HepG2 (cell line): ENCODE measurements around the gene OR4N2. TPM values are rescaled to one million over a fixed set of nuclear protein-coding genes. Genes with fewer than 3 reads are reported as not detected.

Experiments used
- ATAC-seq: fragments of 200-7000 bp; cut with Tn5 transposase; 3 replicates; pipeline ENCODE4 v1.9.1; 2020; ENCODE audit warnings: mild to moderate bottlenecking, moderate library complexity
- BruUV-seq: library from RNA; stranded (reverse); fragments of 400-500 nt; replicated peaks from 2 replicates; lab custom pipeline; 2021; lab: Mats Ljungman, UMichigan
- CTCF ChIA-PET: fragments of 300-600 bp; formaldehyde crosslinking; extraction: SDS; loops from one replicate; lab custom pipeline; 2021; ENCODE audit warnings: low total read pairs, inconsistent platforms, low intra/inter-chr PET ratio; lab: Yijun Ruan, JAX
- POLR2A ChIA-PET: fragments of 350-600 bp; sonication (Branson Sonifier 250); formaldehyde crosslinking; loops from one replicate; lab custom pipeline; 2020; ENCODE audit warnings: antibody characterized with exemption, inconsistent platforms; lab: Yijun Ruan, JAX
- DNase-seq: peaks from one replicate; pipeline ENCODE4 v3.0.0-alpha.2; 2015; ENCODE audit warnings: low spot score
- FAIRE-seq: peaks from 3 replicates; lab custom pipeline; 2011; peaks lifted over from hg19 to GRCh38; lab: Jason Lieb, UNC
- H2AFZ ChIP-seq: one replicate; pipeline ENCODE4 v1.6.1; 2011; ENCODE audit warnings: low read length, inconsistent platforms
- H3K27ac ChIP-seq: fragments of 300-600 bp; 3 replicates; pipeline ENCODE4 v1.8.0; 2011; ENCODE audit warnings: mixed run types, mild to moderate bottlenecking, mixed read lengths, low read length, inconsistent platforms; ENCODE audit not compliant: insufficient read depth; ENCODE audit errors: extremely low read length
- H3K27me3 ChIP-seq, 2 experiments: fragments of 200-600 bp in 1 of 2; 2 replicates in 1 of 2; 3 replicates in 1 of 2; pipeline versions ENCODE4 v1.6.0 to v1.8.0; 2011; ENCODE audit warnings: low read length in 2 of 2, mild to moderate bottlenecking in 2 of 2, moderate library complexity in 2 of 2, inconsistent platforms in 1 of 2; ENCODE audit not compliant: insufficient read depth in 2 of 2, control insufficient read depth in 1 of 2
- H3K36me3 ChIP-seq, 2 experiments: fragments of 200-600 bp in 1 of 2; replicated peaks in 1 of 2; 2 replicates in 1 of 2; 3 replicates in 1 of 2; pipeline versions ENCODE4 v1.5.1 to v1.8.0; 2011; ENCODE audit warnings: low read length in 2 of 2, inconsistent platforms in 1 of 2; ENCODE audit not compliant: insufficient read depth in 2 of 2, control insufficient read depth in 1 of 2
- H3K4me1 ChIP-seq: 2 replicates; pipeline ENCODE4 v1.5.1; 2012; ENCODE audit warnings: low read length, inconsistent platforms; ENCODE audit not compliant: insufficient read depth
- H3K4me2 ChIP-seq: 2 replicates; pipeline ENCODE4 v1.6.0; 2011; ENCODE audit warnings: low read depth, low read length, inconsistent platforms
- H3K4me3 ChIP-seq, 3 experiments: fragments of 200-600 bp in 1 of 3; sonication (generic), shearing (Covaris generic) in 1 of 3; replicated peaks in 1 of 3; 2 replicates each; pipeline ENCODE4 v1.5.1; 2011 to 2016; ENCODE audit warnings: low read length in 3 of 3, inconsistent platforms in 2 of 3, low read depth in 2 of 3, mild to moderate bottlenecking in 2 of 3, control low read depth in 1 of 3, mixed read lengths in 1 of 3; ENCODE audit not compliant: insufficient read depth in 1 of 3
- H3K79me2 ChIP-seq: one replicate; pipeline ENCODE4 v1.6.1; 2011; ENCODE audit warnings: low read length, inconsistent platforms; ENCODE audit not compliant: insufficient read depth
- H3K9ac ChIP-seq: 2 replicates; pipeline ENCODE4 v1.6.0; 2011; ENCODE audit warnings: mild to moderate bottlenecking, low read depth, low read length, inconsistent platforms; ENCODE audit not compliant: insufficient read depth
- H3K9me3 ChIP-seq: 2 replicates; pipeline ENCODE4 v1.5.1; 2012; ENCODE audit warnings: mild to moderate bottlenecking, low read length
- H4K20me1 ChIP-seq: 2 replicates; pipeline ENCODE4 v1.6.0; 2011; ENCODE audit warnings: inconsistent platforms, mild to moderate bottlenecking, low read length, moderate library complexity; ENCODE audit not compliant: insufficient read depth
- HNF4G ChIP-seq, 2 experiments: sonication (generic) in 1 of 2; formaldehyde crosslinking in 1 of 2; IDR thresholded peaks; 2 replicates each; pipeline versions ENCODE4 v1.4.0 to v1.6.1; 2011 to 2020; ENCODE audit warnings: borderline replicate concordance in 2 of 2, low read depth in 2 of 2, mild to moderate bottlenecking in 2 of 2, low read length in 1 of 2, missing genetic modification reagents in 1 of 2, moderate library complexity in 1 of 2
- NR3C1 ChIP-seq: sonication (generic); formaldehyde crosslinking; IDR thresholded peaks from 2 replicates; pipeline ENCODE4 v1.4.0; 2020; ENCODE audit warnings: missing genetic modification reagents
- TEAD3 ChIP-seq: optimal IDR thresholded peaks from 2 replicates; pipeline ENCODE3; 2016; ENCODE audit warnings: borderline replicate concordance
- TRIM24 ChIP-seq: sonication (generic); formaldehyde crosslinking; IDR thresholded peaks from 2 replicates; pipeline ENCODE4 v1.8.0; 2022; ENCODE audit warnings: mild to moderate bottlenecking, missing genetic modification reagents
- ZBTB7A ChIP-seq: sonication (generic); formaldehyde crosslinking; IDR thresholded peaks from 2 replicates; pipeline ENCODE4 v1.8.0; 2022; ENCODE audit warnings: mild to moderate bottlenecking, missing genetic modification reagents
- ZNF124 ChIP-seq: sonication (generic); formaldehyde crosslinking; IDR thresholded peaks from 2 replicates; pipeline ENCODE4 v1.4.0; 2020; ENCODE audit warnings: missing genetic modification reagents
- ZNF256 ChIP-seq: sonication (generic); formaldehyde crosslinking; conservative IDR thresholded peaks from 2 replicates; pipeline ENCODE4 v1.4.0; 2020; ENCODE audit warnings: missing genetic modification reagents
- ZNF547 ChIP-seq: sonication (generic); formaldehyde crosslinking; IDR thresholded peaks from 2 replicates; pipeline ENCODE4 v1.5.1; 2020; ENCODE audit warnings: mild to moderate bottlenecking, missing genetic modification reagents
- ZSCAN25 ChIP-seq: sonication (generic); formaldehyde crosslinking; IDR thresholded peaks from 2 replicates; pipeline ENCODE4 v1.8.0; 2022; ENCODE audit warnings: mild to moderate bottlenecking, missing genetic modification reagents
- ZZZ3 ChIP-seq: sonication (generic); formaldehyde crosslinking; IDR thresholded peaks from 2 replicates; pipeline ENCODE4 v1.4.0; 2020; ENCODE audit warnings: missing genetic modification reagents, mild to moderate bottlenecking, borderline replicate concordance
- WGBS: methylation state at CpG from one replicate; pipeline ENCODE4 v1.1.6; 2017; ENCODE audit warnings: low lambda C conversion rate; 5-methylcytosine and 5-hydroxymethylcytosine counted together
- in situ Hi-C: cut with HindIII; loops from 2 replicates; pipeline ENCODE4 v1.10.0; 2017; ENCODE audit warnings: low pct_unique_long_range_greater_than_20kb; ENCODE audit not compliant: extremely low pct_ligation_motif_present
- intact Hi-C: fragments of 100-400 bp; cut with micrococcal nuclease; formaldehyde crosslinking; loops from one replicate; pipeline ENCODE4 v1.10.0; 2022; ENCODE audit not compliant: unreplicated experiment
- polyA plus RNA-seq, 8 experiments: library from polyadenylated mRNA; depleted of rRNA in 3 of 8; stranded (reverse) in 7 of 8; unstranded in 1 of 8; fragments of >200 nt; fragmentation: Illumina TruSeq in 4 of 8; extraction: Trizol in 4 of 8; gene quantifications; 2 replicates each; pipeline versions ENCODE4 v1.2.1 to v1.2.3, GENCODE V29; 2011 to 2016; ENCODE audit warnings: low read depth in 4 of 8, missing spikeins in 1 of 8, mixed read lengths in 1 of 8; ENCODE audit not compliant: insufficient read depth in 1 of 8
- total RNA-seq, 5 experiments: library from RNA; depleted of rRNA; stranded (reverse); fragments of >200 nt; fragmentation: Illumina TruSeq; extraction: Trizol; gene quantifications; 2 replicates each; pipeline ENCODE4 v1.2.3, GENCODE V29; 2016; ENCODE audit warnings: low read depth in 1 of 5
- TF ChIP-seq, protein P1 (sequence below): sonication (generic); formaldehyde crosslinking; IDR thresholded peaks from 2 replicates; pipeline ENCODE4 v1.5.0; 2020; ENCODE audit warnings: mild to moderate bottlenecking, missing genetic modification reagents, borderline replicate concordance
- TF ChIP-seq, protein P2 (sequence below): sonication (generic); formaldehyde crosslinking; IDR thresholded peaks from 2 replicates; pipeline ENCODE4 v1.8.0; 2022; ENCODE audit warnings: missing genetic modification reagents, low read depth, mild to moderate bottlenecking, borderline replicate concordance
- TF ChIP-seq, protein P3 (sequence below): sonication (generic); formaldehyde crosslinking; IDR thresholded peaks from 2 replicates; pipeline ENCODE4 v1.4.0; 2020; ENCODE audit warnings: missing genetic modification reagents

Gene OR4N2
- total and polyA plus RNA-seq, 2 of the 13 experiments (the other 11 are each of a cell fraction or from before 2014, with no cell fraction given) = not detected

DNA sequence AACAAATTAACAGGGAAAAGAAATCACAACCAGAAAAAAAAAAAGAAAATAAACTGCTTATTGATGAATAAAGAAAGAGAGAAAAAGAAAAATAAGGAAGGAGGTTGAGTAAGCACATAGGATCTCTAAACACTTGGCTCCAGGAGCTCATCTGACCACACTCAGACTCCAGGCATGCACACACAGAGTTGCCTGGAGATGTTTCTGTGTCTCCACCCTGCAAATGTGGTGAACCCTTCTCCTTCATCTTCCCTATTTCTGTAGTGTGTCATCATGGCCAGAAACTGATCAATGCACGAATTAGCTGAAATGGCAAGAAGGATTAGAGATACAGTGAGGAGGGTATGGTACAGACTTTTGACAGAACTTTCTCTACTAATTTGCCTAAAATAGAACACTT is 20.2 kb downstream of the OR4N2 start:
- no peak for FAIRE-seq
- Histone ChIP-seq H3K9me3 (no peaks in the 10 kb centered on the region), H3K4me1 (no peaks in the 10 kb centered on the region), H3K4me3 (no peak overlapping the region), H4K20me1 (no peaks in the 10 kb centered on the region), H3K9ac (no peak overlapping the region), H2AFZ (no peak overlapping the region), H3K27me3 (no peaks in the 10 kb centered on the region), H3K79me2 (no peaks in the 10 kb centered on the region), H3K27ac (no peak overlapping the region), H3K4me2 (no peak overlapping the region), H3K36me3 (no peaks in the 10 kb centered on the region)
- DNase-seq = no peak
- WGBS = 0% methylated on average over 1 of the region's 1 CpG
- ChIA-PET CTCF (no interaction called here), POLR2A (no interaction called here)
- ATAC-seq = no peak
- no TSS peak for BruUV-seq
- TF ChIP-seq NR3C1 (CRISPR knock-in tag) = no peak
- no peak for TF ChIP-seq TRIM24
- TF ChIP-seq ZNF547 (CRISPR knock-in tag) = no peak
- TF ChIP-seq, protein P1, sequence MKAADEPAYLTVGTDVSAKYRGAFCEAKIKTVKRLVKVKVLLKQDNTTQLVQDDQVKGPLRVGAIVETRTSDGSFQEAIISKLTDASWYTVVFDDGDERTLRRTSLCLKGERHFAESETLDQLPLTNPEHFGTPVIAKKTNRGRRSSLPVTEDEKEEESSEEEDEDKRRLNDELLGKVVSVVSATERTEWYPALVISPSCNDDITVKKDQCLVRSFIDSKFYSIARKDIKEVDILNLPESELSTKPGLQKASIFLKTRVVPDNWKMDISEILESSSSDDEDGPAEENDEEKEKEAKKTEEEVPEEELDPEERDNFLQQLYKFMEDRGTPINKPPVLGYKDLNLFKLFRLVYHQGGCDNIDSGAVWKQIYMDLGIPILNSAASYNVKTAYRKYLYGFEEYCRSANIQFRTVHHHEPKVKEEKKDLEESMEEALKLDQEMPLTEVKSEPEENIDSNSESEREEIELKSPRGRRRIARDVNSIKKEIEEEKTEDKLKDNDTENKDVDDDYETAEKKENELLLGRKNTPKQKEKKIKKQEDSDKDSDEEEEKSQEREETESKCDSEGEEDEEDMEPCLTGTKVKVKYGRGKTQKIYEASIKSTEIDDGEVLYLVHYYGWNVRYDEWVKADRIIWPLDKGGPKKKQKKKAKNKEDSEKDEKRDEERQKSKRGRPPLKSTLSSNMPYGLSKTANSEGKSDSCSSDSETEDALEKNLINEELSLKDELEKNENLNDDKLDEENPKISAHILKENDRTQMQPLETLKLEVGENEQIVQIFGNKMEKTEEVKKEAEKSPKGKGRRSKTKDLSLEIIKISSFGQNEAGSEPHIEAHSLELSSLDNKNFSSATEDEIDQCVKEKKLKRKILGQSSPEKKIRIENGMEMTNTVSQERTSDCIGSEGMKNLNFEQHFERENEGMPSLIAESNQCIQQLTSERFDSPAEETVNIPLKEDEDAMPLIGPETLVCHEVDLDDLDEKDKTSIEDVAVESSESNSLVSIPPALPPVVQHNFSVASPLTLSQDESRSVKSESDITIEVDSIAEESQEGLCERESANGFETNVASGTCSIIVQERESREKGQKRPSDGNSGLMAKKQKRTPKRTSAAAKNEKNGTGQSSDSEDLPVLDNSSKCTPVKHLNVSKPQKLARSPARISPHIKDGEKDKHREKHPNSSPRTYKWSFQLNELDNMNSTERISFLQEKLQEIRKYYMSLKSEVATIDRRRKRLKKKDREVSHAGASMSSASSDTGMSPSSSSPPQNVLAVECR = no peak
- TF ChIP-seq, protein P2, sequence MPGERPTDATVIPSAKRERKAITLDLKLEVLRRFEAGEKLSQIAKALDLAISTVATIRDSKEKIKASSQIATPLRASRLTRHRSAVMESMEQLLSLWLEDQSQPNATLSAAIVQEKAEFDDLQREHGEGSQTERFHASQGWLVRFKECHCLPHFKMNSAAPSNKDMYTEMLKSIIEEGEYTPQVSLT (CRISPR knock-in tag) = no peak
- no peak for TF ChIP-seq ZSCAN25
- TF ChIP-seq, protein P3, sequence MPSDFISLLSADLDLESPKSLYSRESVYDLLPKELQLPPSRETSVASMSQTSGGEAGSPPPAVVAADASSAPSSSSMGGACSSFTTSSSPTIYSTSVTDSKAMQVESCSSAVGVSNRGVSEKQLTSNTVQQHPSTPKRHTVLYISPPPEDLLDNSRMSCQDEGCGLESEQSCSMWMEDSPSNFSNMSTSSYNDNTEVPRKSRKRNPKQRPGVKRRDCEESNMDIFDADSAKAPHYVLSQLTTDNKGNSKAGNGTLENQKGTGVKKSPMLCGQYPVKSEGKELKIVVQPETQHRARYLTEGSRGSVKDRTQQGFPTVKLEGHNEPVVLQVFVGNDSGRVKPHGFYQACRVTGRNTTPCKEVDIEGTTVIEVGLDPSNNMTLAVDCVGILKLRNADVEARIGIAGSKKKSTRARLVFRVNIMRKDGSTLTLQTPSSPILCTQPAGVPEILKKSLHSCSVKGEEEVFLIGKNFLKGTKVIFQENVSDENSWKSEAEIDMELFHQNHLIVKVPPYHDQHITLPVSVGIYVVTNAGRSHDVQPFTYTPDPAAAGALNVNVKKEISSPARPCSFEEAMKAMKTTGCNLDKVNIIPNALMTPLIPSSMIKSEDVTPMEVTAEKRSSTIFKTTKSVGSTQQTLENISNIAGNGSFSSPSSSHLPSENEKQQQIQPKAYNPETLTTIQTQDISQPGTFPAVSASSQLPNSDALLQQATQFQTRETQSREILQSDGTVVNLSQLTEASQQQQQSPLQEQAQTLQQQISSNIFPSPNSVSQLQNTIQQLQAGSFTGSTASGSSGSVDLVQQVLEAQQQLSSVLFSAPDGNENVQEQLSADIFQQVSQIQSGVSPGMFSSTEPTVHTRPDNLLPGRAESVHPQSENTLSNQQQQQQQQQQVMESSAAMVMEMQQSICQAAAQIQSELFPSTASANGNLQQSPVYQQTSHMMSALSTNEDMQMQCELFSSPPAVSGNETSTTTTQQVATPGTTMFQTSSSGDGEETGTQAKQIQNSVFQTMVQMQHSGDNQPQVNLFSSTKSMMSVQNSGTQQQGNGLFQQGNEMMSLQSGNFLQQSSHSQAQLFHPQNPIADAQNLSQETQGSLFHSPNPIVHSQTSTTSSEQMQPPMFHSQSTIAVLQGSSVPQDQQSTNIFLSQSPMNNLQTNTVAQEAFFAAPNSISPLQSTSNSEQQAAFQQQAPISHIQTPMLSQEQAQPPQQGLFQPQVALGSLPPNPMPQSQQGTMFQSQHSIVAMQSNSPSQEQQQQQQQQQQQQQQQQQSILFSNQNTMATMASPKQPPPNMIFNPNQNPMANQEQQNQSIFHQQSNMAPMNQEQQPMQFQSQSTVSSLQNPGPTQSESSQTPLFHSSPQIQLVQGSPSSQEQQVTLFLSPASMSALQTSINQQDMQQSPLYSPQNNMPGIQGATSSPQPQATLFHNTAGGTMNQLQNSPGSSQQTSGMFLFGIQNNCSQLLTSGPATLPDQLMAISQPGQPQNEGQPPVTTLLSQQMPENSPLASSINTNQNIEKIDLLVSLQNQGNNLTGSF (CRISPR knock-in tag) = no peak
- no peak for TF ChIP-seq HNF4G (IDR thresholded peaks at IDR 0.05; ENCODE audit: borderline replicate concordance, low read depth, low read length)
- TF ChIP-seq HNF4G (CRISPR knock-in tag; IDR thresholded peaks at IDR 0.05; ENCODE audit: borderline replicate concordance, low read depth) = no peak
- no peak for TF ChIP-seq ZNF256 (CRISPR knock-in tag)
- no peak for TF ChIP-seq TEAD3 (CRISPR knock-in tag)
- no peak for TF ChIP-seq ZNF124
- no peak for TF ChIP-seq ZBTB7A (CRISPR knock-in tag)
- TF ChIP-seq ZZZ3 (CRISPR knock-in tag) = no peak
- intact Hi-C loops = no loop called here
- in situ Hi-C loops = no loop called here
